IMR-90 (cell line): ENCODE data around the gene TRPV4. TPM values are rescaled to one million over a fixed set of nuclear protein-coding genes. Genes with fewer than 3 reads are reported as not detected.

Experiments
- ATAC-seq: fragments of 200-7000 bp; cut with Tn5 transposase; 2 replicates; pipeline ENCODE4 v1.9.1; 2020; ENCODE audit warnings: low read depth, mild to moderate bottlenecking, moderate library complexity
- BruUV-seq: library from RNA; stranded (reverse); fragments of 400-500 nt; replicated peaks from 2 replicates; lab custom pipeline; 2021; lab: Mats Ljungman, UMichigan
- CTCF ChIA-PET: fragments of 300-600 bp; formaldehyde crosslinking; extraction: SDS; loops from one replicate; lab custom pipeline; 2021; ENCODE audit warnings: antibody characterized with exemption; lab: Yijun Ruan, JAX
- POLR2A ChIA-PET: fragments of 300-600 bp; sonication (Branson Sonifier 250); formaldehyde crosslinking; loops from one replicate; lab custom pipeline; 2022; ENCODE audit warnings: antibody characterized with exemption; ENCODE audit not compliant: unreplicated experiment; lab: Charles Lee
- DNase-seq: peaks from one replicate; pipeline ENCODE4 v3.0.0; 2013
- H2AFZ ChIP-seq: replicated peaks from 2 replicates; pipeline ENCODE3; 2013; ENCODE audit warnings: low read length, mild to moderate bottlenecking; ENCODE audit not compliant: poor library complexity
- H2AK5ac ChIP-seq: 2 replicates; pipeline ENCODE4 v1.6.1; 2013; ENCODE audit warnings: low read depth, low read length, inconsistent platforms
- H2AK9ac ChIP-seq: replicated peaks from 2 replicates; pipeline ENCODE3; 2013; ENCODE audit warnings: mild to moderate bottlenecking, low read depth, low read length, moderate library complexity; ENCODE audit not compliant: poor library complexity
- H2BK120ac ChIP-seq: 2 replicates; pipeline ENCODE4 v1.6.1; 2013; ENCODE audit warnings: low read depth, low read length, inconsistent platforms
- H2BK15ac ChIP-seq: 3 replicates; pipeline ENCODE4 v1.6.1; 2013; ENCODE audit warnings: low read depth, low read length, inconsistent platforms
- H2BK20ac ChIP-seq: 2 replicates; pipeline ENCODE4 v1.6.1; 2013; ENCODE audit warnings: low read depth, mild to moderate bottlenecking, inconsistent platforms, low read length, moderate library complexity
- H2BK5ac ChIP-seq: 2 replicates; pipeline ENCODE4 v1.6.1; 2013; ENCODE audit warnings: mild to moderate bottlenecking, low read depth, low read length, inconsistent platforms; ENCODE audit not compliant: poor library complexity, severe bottlenecking
- H3K14ac ChIP-seq: replicated peaks from 2 replicates; pipeline ENCODE4 v1.6.1; 2013; ENCODE audit warnings: low read depth, low read length, inconsistent platforms
- H3K18ac ChIP-seq: 2 replicates; pipeline ENCODE4 v1.6.1; 2013; ENCODE audit warnings: low read depth, low read length, control low read depth
- H3K23ac ChIP-seq: 2 replicates; pipeline ENCODE4 v1.6.1; 2013; ENCODE audit warnings: low read depth, low read length, inconsistent platforms
- H3K27ac ChIP-seq: 2 replicates; pipeline ENCODE4 v1.5.1; 2013; ENCODE audit warnings: mild to moderate bottlenecking, control low read depth, low read length; ENCODE audit not compliant: insufficient read depth
- H3K27me3 ChIP-seq: 2 replicates; pipeline ENCODE4 v1.6.1; 2013; ENCODE audit warnings: low read length; ENCODE audit not compliant: control insufficient read depth, insufficient read depth
- H3K36me3 ChIP-seq: 2 replicates; pipeline ENCODE4 v1.6.1; 2013; ENCODE audit warnings: low read length, mixed read lengths; ENCODE audit not compliant: control insufficient read depth, insufficient read depth
- H3K4ac ChIP-seq: 2 replicates; pipeline ENCODE4 v1.6.1; 2013; ENCODE audit warnings: low read depth, low read length, inconsistent platforms
- H3K4me1 ChIP-seq: 2 replicates; pipeline ENCODE4 v1.6.1; 2013; ENCODE audit warnings: low read length, mixed read lengths; ENCODE audit not compliant: control insufficient read depth, insufficient read depth
- H3K4me2 ChIP-seq: 2 replicates; pipeline ENCODE4 v1.6.1; 2013; ENCODE audit warnings: low read depth, mild to moderate bottlenecking, control low read depth, low read length, moderate library complexity
- H3K4me3 ChIP-seq: 2 replicates; pipeline ENCODE4 v1.5.1; 2013; ENCODE audit warnings: low read depth, mild to moderate bottlenecking, control low read depth, low read length, moderate library complexity; ENCODE audit not compliant: insufficient read depth
- H3K56ac ChIP-seq: 2 replicates; pipeline ENCODE4 v1.6.1; 2013; ENCODE audit warnings: low read length, inconsistent platforms; ENCODE audit not compliant: insufficient read depth; ENCODE audit errors: extremely low read depth
- H3K79me1 ChIP-seq, 2 experiments: 2 replicates each; pipeline ENCODE4 v1.6.1; 2013; ENCODE audit warnings: low read length in 2 of 2, inconsistent platforms in 1 of 2, low read depth in 1 of 2
- H3K9ac ChIP-seq: 2 replicates; pipeline ENCODE4 v1.6.1; 2013; ENCODE audit warnings: low read depth, low read length, control low read depth
- H3K9me1 ChIP-seq: 2 replicates; pipeline ENCODE4 v1.6.1; 2013; ENCODE audit warnings: low read length, inconsistent platforms; ENCODE audit not compliant: insufficient read depth
- H3K9me3 ChIP-seq: 2 replicates; pipeline ENCODE4 v1.6.1; 2013; ENCODE audit warnings: low read length; ENCODE audit not compliant: control insufficient read depth, insufficient read depth
- H4K20me1 ChIP-seq: 2 replicates; pipeline ENCODE4 v1.6.1; 2013; ENCODE audit warnings: low read length, inconsistent platforms; ENCODE audit not compliant: insufficient read depth
- H4K5ac ChIP-seq: 2 replicates; pipeline ENCODE4 v1.6.1; 2013; ENCODE audit warnings: mild to moderate bottlenecking, low read depth, low read length, control low read depth
- H4K8ac ChIP-seq, 2 experiments: 2 replicates each; pipeline ENCODE4 v1.6.1; 2013; ENCODE audit warnings: low read depth in 2 of 2, low read length in 2 of 2, control low read depth in 1 of 2, inconsistent platforms in 1 of 2
- H4K91ac ChIP-seq: 2 replicates; pipeline ENCODE4 v1.6.1; 2013; ENCODE audit warnings: low read depth, low read length, inconsistent platforms; ENCODE audit not compliant: insufficient read depth
- BHLHE40 ChIP-seq: fragments of 150-350 bp; IDR thresholded peaks from 2 replicates; pipeline ENCODE4 v1.6.1; 2016; ENCODE audit warnings: mild to moderate bottlenecking, low read depth, low read length
- CEBPB ChIP-seq: IDR thresholded peaks from 2 replicates; pipeline ENCODE4 v1.6.1; 2012; ENCODE audit warnings: low read depth, low read length, improper control_type of control experiment
- CHD1 ChIP-seq: IDR thresholded peaks from 2 replicates; pipeline ENCODE4 v1.6.1; 2012; ENCODE audit warnings: low read depth, low read length, improper control_type of control experiment
- FOS ChIP-seq: fragments of 150-350 bp; IDR thresholded peaks from 2 replicates; pipeline ENCODE4 v1.6.1; 2016; ENCODE audit warnings: low read depth, low read length
- MAFK ChIP-seq: IDR thresholded peaks from 2 replicates; pipeline ENCODE4 v1.6.1; 2012; ENCODE audit warnings: low read depth, low read length, improper control_type of control experiment
- MAZ ChIP-seq: IDR thresholded peaks from 2 replicates; pipeline ENCODE4 v1.6.1; 2012; ENCODE audit warnings: low read depth, mild to moderate bottlenecking, low read length, improper control_type of control experiment, moderate library complexity, borderline replicate concordance
- MXI1 ChIP-seq: IDR thresholded peaks from 2 replicates; pipeline ENCODE4 v1.6.1; 2012; ENCODE audit warnings: low read depth, mild to moderate bottlenecking, low read length, moderate library complexity, borderline replicate concordance
- NFE2L2 ChIP-seq: fragments of 150-350 bp; IDR thresholded peaks from 2 replicates; pipeline ENCODE4 v1.6.1; 2016; ENCODE audit warnings: low read depth, mild to moderate bottlenecking, low read length
- POLR2A ChIP-seq: IDR thresholded peaks from 2 replicates; pipeline ENCODE4 v1.6.1; 2012; ENCODE audit warnings: mild to moderate bottlenecking, low read depth, low read length
- RFX5 ChIP-seq: IDR thresholded peaks from 2 replicates; pipeline ENCODE4 v1.8.0; 2012; ENCODE audit warnings: low read depth, mild to moderate bottlenecking, low read length, moderate library complexity
- SMC3 ChIP-seq: fragments of 150-350 bp; IDR thresholded peaks from 2 replicates; pipeline ENCODE4 v1.6.1; 2016; ENCODE audit warnings: low read depth, mild to moderate bottlenecking, antibody characterized with exemption, low read length, moderate library complexity
- WGBS, 2 experiments: methylation state at CpG; one replicate each; pipeline versions ENCODE4 v1.1.5 to v1.1.7; 2013; ENCODE audit warnings: missing lambda C conversion rate in 2 of 2; ENCODE audit not compliant: insufficient read length in 1 of 2; ENCODE audit errors: extremely low coverage in 2 of 2; 5-methylcytosine and 5-hydroxymethylcytosine counted together
- dilution Hi-C: fragments of 300-500 bp; cut with HindIII; formaldehyde crosslinking; loops from one replicate; pipeline ENCODE4 v1.14.3; 2018; ENCODE audit warnings: low sequenced_read_pairs; ENCODE audit not compliant: unreplicated experiment
- in situ Hi-C: fragments of 300-500 bp; cut with MboI; formaldehyde crosslinking; loops from 3 replicates; pipeline ENCODE4 v1.14.3; 2019; ENCODE audit warnings: low sequenced_read_pairs, inconsistent platforms, mixed read lengths
- intact Hi-C: fragments of 100-400 bp; cut with micrococcal nuclease; formaldehyde crosslinking; loops from 2 replicates; pipeline ENCODE4 v1.10.0; 2022
- polyA plus RNA-seq, 3 experiments: library from polyadenylated mRNA; depleted of rRNA; stranded (reverse); fragments of >200 nt; gene quantifications; 2 replicates each; pipeline ENCODE4 v1.2.3, GENCODE V29; 2012; ENCODE audit warnings: low replicate concordance in 1 of 3
- total RNA-seq: library from RNA; depleted of rRNA; stranded (reverse); fragments of >200 nt; gene quantifications from 2 replicates; pipeline ENCODE4 v1.2.3, GENCODE V29; 2012
- TF ChIP-seq, protein P1 (sequence below): conservative IDR thresholded peaks from 2 replicates; pipeline ENCODE4 v1.5.1; 2012; ENCODE audit warnings: mild to moderate bottlenecking, low read depth, low read length, improper control_type of control experiment
- TF ChIP-seq, protein P2 (sequence below): fragments of 150-350 bp; IDR thresholded peaks from 2 replicates; pipeline ENCODE4 v1.6.1; 2016; ENCODE audit warnings: low read depth, mild to moderate bottlenecking, low read length, moderate library complexity, borderline replicate concordance

The TRPV4 gene
- total and polyA plus RNA-seq, 2 of the 4 experiments (the other 2 are of a cell fraction), result 1.1 to 6.1 TPM

DNA sequence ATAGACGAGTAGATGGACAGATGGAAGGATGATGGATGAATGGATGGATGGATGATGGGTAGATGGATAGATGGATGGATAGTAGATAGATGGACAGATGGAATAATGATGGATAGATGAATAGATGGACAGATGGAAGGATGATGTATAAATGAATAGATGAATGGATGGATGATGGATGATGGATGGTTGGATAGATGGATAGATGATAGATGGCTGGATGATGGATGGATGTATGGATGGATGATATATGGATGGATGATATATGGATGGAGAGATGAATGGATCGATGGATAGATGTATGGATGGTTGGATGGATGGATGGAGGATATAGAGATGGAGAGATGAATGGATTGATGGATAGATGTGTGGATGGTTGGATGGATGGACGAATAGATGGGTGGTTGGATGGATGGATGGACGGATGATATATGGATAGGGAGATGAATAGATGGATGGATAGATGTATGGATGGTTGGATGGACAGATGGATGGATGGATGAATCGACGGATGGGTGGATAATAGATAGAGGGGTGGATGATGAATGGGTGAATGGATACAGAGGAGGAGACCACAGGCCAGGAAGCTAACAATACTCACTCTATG is 19.3 kb downstream of the TRPV4 start:
- Histone ChIP-seq H3K4ac (no peak overlapping the region), H2BK5ac (peak overlapping the region; percentile 28), H4K20me1 (peaks cover 6% of the 10 kb centered on the region), H3K4me1 (no peaks in the 10 kb centered on the region), H3K36me3 (no peaks in the 10 kb centered on the region), H3K18ac (no peak overlapping the region), H2AK9ac (no peak overlapping the region), H3K9me1 (peaks cover 3% of the 10 kb centered on the region; the same call in 1 of the 2 replicates), H2AK5ac (no peak overlapping the region), H4K91ac (no peak overlapping the region), H3K23ac (no peak overlapping the region), H3K56ac (no peak overlapping the region), H3K27me3 (no peaks in the 10 kb centered on the region), H3K4me3 (no peak overlapping the region), H2BK120ac (no peak overlapping the region), H3K27ac (no peak overlapping the region), H4K5ac (no peak overlapping the region), H2BK20ac (no peak overlapping the region), H2AFZ (no peak overlapping the region), H3K9ac (no peak overlapping the region), H3K79me1 (no peaks in the 10 kb centered on the region), H3K9me3 (no peaks in the 10 kb centered on the region), H3K14ac (no peak overlapping the region), H3K4me2 (no peak overlapping the region), H2BK15ac (no peak overlapping the region), H4K8ac (no peak overlapping the region)
- intact Hi-C loops (no loop called here), in situ Hi-C loops (no loop called here), dilution Hi-C loops (no loop called here)
- ATAC-seq (no peak), DNase-seq (no peak)
- ChIA-PET POLR2A (no interaction called here), CTCF (no interaction called here)
- BruUV-seq, result no TSS peak
- WGBS, 2 experiments, result 65 to 99% methylated on average over 4 to 6 of the region's 6 CpGs
- TF ChIP-seq MAZ (no peak), BHLHE40 (no peak), POLR2A (no peak), MAFK (no peak), MXI1 (no peak), SMC3 (no peak), CHD1 (no peak), FOS (no peak), RFX5 (no peak), CEBPB (no peak), NFE2L2 (no peak)
- TF ChIP-seq, protein P1, sequence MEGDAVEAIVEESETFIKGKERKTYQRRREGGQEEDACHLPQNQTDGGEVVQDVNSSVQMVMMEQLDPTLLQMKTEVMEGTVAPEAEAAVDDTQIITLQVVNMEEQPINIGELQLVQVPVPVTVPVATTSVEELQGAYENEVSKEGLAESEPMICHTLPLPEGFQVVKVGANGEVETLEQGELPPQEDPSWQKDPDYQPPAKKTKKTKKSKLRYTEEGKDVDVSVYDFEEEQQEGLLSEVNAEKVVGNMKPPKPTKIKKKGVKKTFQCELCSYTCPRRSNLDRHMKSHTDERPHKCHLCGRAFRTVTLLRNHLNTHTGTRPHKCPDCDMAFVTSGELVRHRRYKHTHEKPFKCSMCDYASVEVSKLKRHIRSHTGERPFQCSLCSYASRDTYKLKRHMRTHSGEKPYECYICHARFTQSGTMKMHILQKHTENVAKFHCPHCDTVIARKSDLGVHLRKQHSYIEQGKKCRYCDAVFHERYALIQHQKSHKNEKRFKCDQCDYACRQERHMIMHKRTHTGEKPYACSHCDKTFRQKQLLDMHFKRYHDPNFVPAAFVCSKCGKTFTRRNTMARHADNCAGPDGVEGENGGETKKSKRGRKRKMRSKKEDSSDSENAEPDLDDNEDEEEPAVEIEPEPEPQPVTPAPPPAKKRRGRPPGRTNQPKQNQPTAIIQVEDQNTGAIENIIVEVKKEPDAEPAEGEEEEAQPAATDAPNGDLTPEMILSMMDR, result no peak
- TF ChIP-seq, protein P2, sequence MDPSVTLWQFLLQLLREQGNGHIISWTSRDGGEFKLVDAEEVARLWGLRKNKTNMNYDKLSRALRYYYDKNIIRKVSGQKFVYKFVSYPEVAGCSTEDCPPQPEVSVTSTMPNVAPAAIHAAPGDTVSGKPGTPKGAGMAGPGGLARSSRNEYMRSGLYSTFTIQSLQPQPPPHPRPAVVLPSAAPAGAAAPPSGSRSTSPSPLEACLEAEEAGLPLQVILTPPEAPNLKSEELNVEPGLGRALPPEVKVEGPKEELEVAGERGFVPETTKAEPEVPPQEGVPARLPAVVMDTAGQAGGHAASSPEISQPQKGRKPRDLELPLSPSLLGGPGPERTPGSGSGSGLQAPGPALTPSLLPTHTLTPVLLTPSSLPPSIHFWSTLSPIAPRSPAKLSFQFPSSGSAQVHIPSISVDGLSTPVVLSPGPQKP, result no peak
